Keratinocyte (primary cell): ENCODE measurements around the gene ZSCAN21. TPM values are rescaled to one million over a fixed set of nuclear protein-coding genes. Genes with fewer than 3 reads are reported as not detected.

Experiments
- DNase-seq: peaks from one replicate; pipeline ENCODE4 v3.0.0-alpha.2; 2011; ENCODE audit warnings: low read depth, missing footprints, low spot score
- FAIRE-seq: peaks from 2 replicates; lab custom pipeline; 2011; peaks lifted over from hg19 to GRCh38; lab: Jason Lieb, UNC
- H2AFZ ChIP-seq: 2 replicates; pipeline ENCODE4 v1.6.0; 2012; ENCODE audit warnings: low read length, control low read depth, inconsistent platforms; ENCODE audit not compliant: control insufficient read depth
- H3K27ac ChIP-seq: 2 replicates; pipeline ENCODE4 v1.5.1; 2011; ENCODE audit warnings: low read length; ENCODE audit not compliant: control insufficient read depth, insufficient read depth
- H3K27me3 ChIP-seq: 3 replicates; pipeline ENCODE4 v1.6.0; 2011; ENCODE audit warnings: low read length; ENCODE audit not compliant: control insufficient read depth, insufficient read depth; ENCODE audit errors: extremely low read depth
- H3K36me3 ChIP-seq, 2 experiments: 2 replicates in 1 of 2; 3 replicates in 1 of 2; pipeline ENCODE4 v1.5.1; 2011; ENCODE audit warnings: low read length in 2 of 2, mild to moderate bottlenecking in 1 of 2; ENCODE audit not compliant: control insufficient read depth in 2 of 2, insufficient read depth in 2 of 2; ENCODE audit errors: extremely low read depth in 1 of 2
- H3K4me1 ChIP-seq: 3 replicates; pipeline ENCODE4 v1.5.1; 2011; ENCODE audit warnings: low read length; ENCODE audit not compliant: control insufficient read depth, insufficient read depth; ENCODE audit errors: extremely low read depth
- H3K4me2 ChIP-seq: 3 replicates; pipeline ENCODE4 v1.6.0; 2011; ENCODE audit warnings: low read depth, low read length; ENCODE audit not compliant: control insufficient read depth, insufficient read depth; ENCODE audit errors: extremely low read depth
- H3K4me3 ChIP-seq, 3 experiments: fragments of 200-600 bp in 1 of 3; sonication (generic) in 1 of 3; 2 replicates in 2 of 3; 3 replicates in 1 of 3; pipeline ENCODE4 v1.5.1; 2011 to 2016; ENCODE audit warnings: low read length in 3 of 3, mild to moderate bottlenecking in 3 of 3, control low read depth in 2 of 3, inconsistent platforms in 1 of 3, low read depth in 1 of 3, mixed read lengths in 1 of 3, mixed run types in 1 of 3, moderate library complexity in 1 of 3; ENCODE audit not compliant: control insufficient read depth in 2 of 3, insufficient read depth in 2 of 3; ENCODE audit errors: extremely low read depth in 1 of 3
- H3K79me2 ChIP-seq: 2 replicates; pipeline ENCODE4 v1.6.0; 2012; ENCODE audit warnings: low read length; ENCODE audit not compliant: control insufficient read depth, insufficient read depth
- H3K9ac ChIP-seq: 3 replicates; pipeline ENCODE4 v1.6.0; 2011; ENCODE audit warnings: low read length; ENCODE audit not compliant: control insufficient read depth, insufficient read depth; ENCODE audit errors: extremely low read depth
- H3K9me1 ChIP-seq: 3 replicates; pipeline ENCODE4 v1.6.0; 2011; ENCODE audit warnings: low read length; ENCODE audit not compliant: control insufficient read depth, insufficient read depth; ENCODE audit errors: extremely low read depth
- H3K9me3 ChIP-seq: 2 replicates; pipeline ENCODE4 v1.5.1; 2012; ENCODE audit warnings: low read depth, low read length; ENCODE audit not compliant: control insufficient read depth
- H4K20me1 ChIP-seq: 3 replicates; pipeline ENCODE4 v1.6.0; 2011; ENCODE audit warnings: low read length; ENCODE audit not compliant: control insufficient read depth, insufficient read depth; ENCODE audit errors: extremely low read depth
- EZH2 ChIP-seq: IDR thresholded peaks from one replicate; pipeline ENCODE4 v1.6.1; 2012; ENCODE audit warnings: inconsistent platforms, mild to moderate bottlenecking, low read length, moderate library complexity
- dilution Hi-C: fragments of 300-500 bp; cut with MboI; formaldehyde crosslinking; loops from one replicate; pipeline ENCODE4 v1.7.0; 2020; ENCODE audit warnings: low sequenced_read_pairs; ENCODE audit not compliant: extremely low pct_ligation_motif_present
- polyA plus RNA-seq, 5 experiments: library from polyadenylated mRNA; depleted of rRNA in 3 of 5; stranded (reverse) in 3 of 5; stranded (forward) in 1 of 5; unstranded in 1 of 5; fragments of >200 nt; gene quantifications; 1 replicate in 1 of 5; 2 replicates in 3 of 5; 3 replicates in 1 of 5; pipeline versions ENCODE4 v1.2.1 to v1.2.3, GENCODE V29; 2011 to 2012; ENCODE audit warnings: missing spikeins in 2 of 5, low read depth in 1 of 5, low replicate concordance in 1 of 5
- TF ChIP-seq, protein P1 (sequence below), 3 experiments: IDR thresholded peaks in 1 of 3; conservative IDR thresholded peaks in 1 of 3; optimal IDR thresholded peaks in 1 of 3; 2 replicates in 2 of 3; 3 replicates in 1 of 3; pipeline versions ENCODE3 to v1.5.1; 2011; ENCODE audit warnings: low read length in 3 of 3, mild to moderate bottlenecking in 3 of 3, moderate library complexity in 2 of 3, control low read depth in 1 of 3, inconsistent platforms in 1 of 3; ENCODE audit not compliant: insufficient read depth in 2 of 3; ENCODE audit errors: extremely low read depth in 1 of 3

Gene ZSCAN21
- polyA plus RNA-seq, 1 donor (not counting 4 experiments of a cell fraction or from before 2014, with no cell fraction given), result 12.6 TPM

GRCh38 chr7:100093925-100094486, 44.4 kb downstream of the ZSCAN21 start:
- Histone ChIP-seq H3K9me3 (no peaks in the 10 kb centered on the region), H3K9me1 (no peaks in the 10 kb centered on the region), H3K4me3 (no peak overlapping the region), H3K27ac (no peak overlapping the region), H3K27me3 (no peaks in the 10 kb centered on the region), H3K79me2 (peaks cover 30% of the 10 kb centered on the region), H3K4me1 (peaks cover 6% of the 10 kb centered on the region), H3K36me3 (peaks cover 56 to 71% of the 10 kb centered on the region in 2 experiments), H2AFZ (no peak overlapping the region), H4K20me1 (peaks cover 6% of the 10 kb centered on the region), H3K4me2 (no peak overlapping the region), H3K9ac (no peak overlapping the region)
- FAIRE-seq, result no peak
- dilution Hi-C loops, result no loop called here
- no peak for DNase-seq
- no peak for TF ChIP-seq EZH2
- TF ChIP-seq, protein P1, sequence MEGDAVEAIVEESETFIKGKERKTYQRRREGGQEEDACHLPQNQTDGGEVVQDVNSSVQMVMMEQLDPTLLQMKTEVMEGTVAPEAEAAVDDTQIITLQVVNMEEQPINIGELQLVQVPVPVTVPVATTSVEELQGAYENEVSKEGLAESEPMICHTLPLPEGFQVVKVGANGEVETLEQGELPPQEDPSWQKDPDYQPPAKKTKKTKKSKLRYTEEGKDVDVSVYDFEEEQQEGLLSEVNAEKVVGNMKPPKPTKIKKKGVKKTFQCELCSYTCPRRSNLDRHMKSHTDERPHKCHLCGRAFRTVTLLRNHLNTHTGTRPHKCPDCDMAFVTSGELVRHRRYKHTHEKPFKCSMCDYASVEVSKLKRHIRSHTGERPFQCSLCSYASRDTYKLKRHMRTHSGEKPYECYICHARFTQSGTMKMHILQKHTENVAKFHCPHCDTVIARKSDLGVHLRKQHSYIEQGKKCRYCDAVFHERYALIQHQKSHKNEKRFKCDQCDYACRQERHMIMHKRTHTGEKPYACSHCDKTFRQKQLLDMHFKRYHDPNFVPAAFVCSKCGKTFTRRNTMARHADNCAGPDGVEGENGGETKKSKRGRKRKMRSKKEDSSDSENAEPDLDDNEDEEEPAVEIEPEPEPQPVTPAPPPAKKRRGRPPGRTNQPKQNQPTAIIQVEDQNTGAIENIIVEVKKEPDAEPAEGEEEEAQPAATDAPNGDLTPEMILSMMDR (optimal IDR thresholded peaks at IDR 0.05 in 1 of 3, IDR thresholded peaks at IDR 0.05 in 1 of 3, conservative IDR thresholded peaks at IDR 0.05 in 1 of 3; ENCODE audit: extremely low read depth in 1 of 3, insufficient read depth in 2 of 3, low read length in 3 of 3), result no peak

DNA sequence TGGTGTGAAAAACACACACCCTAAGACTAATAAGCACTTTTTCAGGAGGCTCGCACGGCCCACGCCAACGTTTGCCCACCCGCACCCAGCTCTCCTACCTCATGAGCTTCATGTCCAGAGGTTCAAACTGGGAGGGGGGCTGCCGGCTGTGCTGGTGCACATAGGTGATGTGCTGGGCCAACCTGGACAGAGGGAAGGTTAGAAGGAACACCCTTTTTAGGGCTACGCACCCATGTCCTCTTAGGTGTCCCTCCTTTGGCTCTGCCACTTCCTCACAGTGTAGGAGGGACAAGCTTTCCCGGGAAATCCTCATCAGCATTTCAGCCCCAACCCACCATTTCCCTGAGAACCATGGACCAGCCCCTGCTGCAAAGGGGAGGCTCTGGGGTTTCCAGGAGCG, 45.7 kb downstream of the ZSCAN21 start:
- Histone ChIP-seq H3K4me2 (no peak overlapping the region), H3K9me1 (no peaks in the 10 kb centered on the region), H3K9me3 (no peaks in the 10 kb centered on the region), H3K27ac (no peak overlapping the region), H3K9ac (no peak overlapping the region), H4K20me1 (peaks cover 6% of the 10 kb centered on the region), H3K4me1 (peaks cover 4% of the 10 kb centered on the region), H3K79me2 (peaks cover 36% of the 10 kb centered on the region), H3K4me3 (no peak overlapping the region), H2AFZ (no peak overlapping the region), H3K27me3 (no peaks in the 10 kb centered on the region), H3K36me3 (peaks cover 62 to 77% of the 10 kb centered on the region in 2 experiments)
- FAIRE-seq (no peak), DNase-seq (no peak)
- TF ChIP-seq EZH2, result no peak
- TF ChIP-seq, protein P1 (optimal IDR thresholded peaks at IDR 0.05 in 1 of 3, IDR thresholded peaks at IDR 0.05 in 1 of 3, conservative IDR thresholded peaks at IDR 0.05 in 1 of 3; ENCODE audit: extremely low read depth in 1 of 3, insufficient read depth in 2 of 3, low read length in 3 of 3), result no peak
- dilution Hi-C loops, result no loop called here
